ENCODE results near the gene TRMT112. TPM values are rescaled to one million over a fixed set of nuclear protein-coding genes. Genes with fewer than 3 reads are reported as not detected.
A peak's percentile ranks its signal among the peaks of the same experiment; 100 is the strongest.

Gene TRMT112
- polyA plus RNA-seq, 2 donors, result 201 to 211 TPM

GRCh38 chr11:64296236-64296635, 21.1 kb downstream of the TRMT112 start:
- peaks cover 5 to 23% of the 10 kb centered on the region in 2 donors for H3K4me1 ChIP-seq (ENCODE audit: control insufficient read depth in 2 of 2, insufficient read depth in 2 of 2, low read length in 1 of 2)
- H3K27me3 ChIP-seq (ENCODE audit: control insufficient read depth in 1 of 2, insufficient read depth in 2 of 2, low read length in 2 of 2), result peaks cover 0 to 27% of the 10 kb centered on the region in 2 donors
- H3K9me3 ChIP-seq (ENCODE audit: control insufficient read depth in 2 of 2, insufficient read depth in 1 of 2, low read depth in 1 of 2, low read length in 1 of 2), result no peaks in the 10 kb centered on the region
- no peak overlapping the region for H3K4me3 ChIP-seq (ENCODE audit: low read depth in 1 of 2, low read length in 2 of 2)
- H3K36me3 ChIP-seq (ENCODE audit: control insufficient read depth in 2 of 2, insufficient read depth in 2 of 2, low read length in 1 of 2), result no peaks in the 10 kb centered on the region
- H3K27ac ChIP-seq (ENCODE audit: low read depth in 2 of 2, low read length in 1 of 2), result no peak overlapping the region
- WGBS, 2 donors, result 18 to 29% methylated on average over 1 of the region's 1 CpG

GRCh38 chr11:64295760-64296159, 21.6 kb downstream of the TRMT112 start:
- Histone ChIP-seq H3K4me3 (ENCODE audit: low read depth in 1 of 2, low read length in 2 of 2) (no peak overlapping the region), H3K4me1 (ENCODE audit: control insufficient read depth in 2 of 2, insufficient read depth in 2 of 2, low read length in 1 of 2) (peaks cover 5 to 22% of the 10 kb centered on the region in 2 donors), H3K27ac (ENCODE audit: low read depth in 2 of 2, low read length in 1 of 2) (no peak overlapping the region), H3K9me3 (ENCODE audit: control insufficient read depth in 2 of 2, insufficient read depth in 1 of 2, low read depth in 1 of 2, low read length in 1 of 2) (no peaks in the 10 kb centered on the region), H3K36me3 (ENCODE audit: control insufficient read depth in 2 of 2, insufficient read depth in 2 of 2, low read length in 1 of 2) (no peaks in the 10 kb centered on the region), H3K27me3 (ENCODE audit: control insufficient read depth in 1 of 2, insufficient read depth in 2 of 2, low read length in 2 of 2) (peaks cover 0 to 30% of the 10 kb centered on the region in 2 donors)
- 90 to 95% methylated on average over 4 of the region's 4 CpGs for WGBS, 2 donors

GRCh38 chr11:64294774-64295173, 22.6 kb downstream of the TRMT112 start:
- H3K4me1 ChIP-seq (ENCODE audit: control insufficient read depth in 2 of 2, insufficient read depth in 2 of 2, low read length in 1 of 2), result peaks cover 5 to 12% of the 10 kb centered on the region in 2 donors
- no peak overlapping the region for H3K4me3 ChIP-seq (ENCODE audit: low read depth in 1 of 2, low read length in 2 of 2)
- H3K27me3 ChIP-seq (ENCODE audit: control insufficient read depth in 1 of 2, insufficient read depth in 2 of 2, low read length in 2 of 2), result peaks cover 0 to 26% of the 10 kb centered on the region in 2 donors
- H3K27ac ChIP-seq (ENCODE audit: low read depth in 2 of 2, low read length in 1 of 2), result no peak overlapping the region
- WGBS, 2 donors, result 50 to 62% methylated on average over 3 of the region's 3 CpGs
- H3K36me3 ChIP-seq (ENCODE audit: control insufficient read depth in 2 of 2, insufficient read depth in 2 of 2, low read length in 1 of 2), result no peaks in the 10 kb centered on the region
- H3K9me3 ChIP-seq (ENCODE audit: control insufficient read depth in 2 of 2, insufficient read depth in 1 of 2, low read depth in 1 of 2, low read length in 1 of 2), result no peaks in the 10 kb centered on the region

- no peak overlapping the region for H3K27ac ChIP-seq (ENCODE audit: low read depth in 2 of 2, low read length in 1 of 2)
- peaks cover 0 to 21% of the 10 kb centered on the region in 2 donors for H3K27me3 ChIP-seq (ENCODE audit: control insufficient read depth in 1 of 2, insufficient read depth in 2 of 2, low read length in 2 of 2)
- peaks cover 0 to 2% of the 10 kb centered on the region in 2 donors for H3K36me3 ChIP-seq (ENCODE audit: control insufficient read depth in 2 of 2, insufficient read depth in 2 of 2, low read length in 1 of 2)
- H3K4me3 ChIP-seq (ENCODE audit: low read depth in 1 of 2, low read length in 2 of 2), result peak overlapping the region in 1 of 2 donors; percentile 48
- no peaks in the 10 kb centered on the region for H3K9me3 ChIP-seq (ENCODE audit: control insufficient read depth in 2 of 2, insufficient read depth in 1 of 2, low read depth in 1 of 2, low read length in 1 of 2)
- peaks cover 5 to 7% of the 10 kb centered on the region in 2 donors for H3K4me1 ChIP-seq (ENCODE audit: control insufficient read depth in 2 of 2, insufficient read depth in 2 of 2, low read length in 1 of 2)
- 33 to 44% methylated on average over 33 to 42 of the region's 42 CpGs for WGBS, 2 donors
Observed at GRCh38 chr11:64292460-64293254, 24.7 kb downstream of the TRMT112 start.

- Histone ChIP-seq H3K4me3 (ENCODE audit: low read depth in 1 of 2, low read length in 2 of 2) (peak overlapping the region; percentile 19 to 48), H3K9me3 (ENCODE audit: control insufficient read depth in 2 of 2, insufficient read depth in 1 of 2, low read depth in 1 of 2, low read length in 1 of 2) (no peaks in the 10 kb centered on the region), H3K27ac (ENCODE audit: low read depth in 2 of 2, low read length in 1 of 2) (no peak overlapping the region), H3K27me3 (ENCODE audit: control insufficient read depth in 1 of 2, insufficient read depth in 2 of 2, low read length in 2 of 2) (peaks cover 0 to 21% of the 10 kb centered on the region in 2 donors), H3K36me3 (ENCODE audit: control insufficient read depth in 2 of 2, insufficient read depth in 2 of 2, low read length in 1 of 2) (peaks cover 0 to 2% of the 10 kb centered on the region in 2 donors), H3K4me1 (ENCODE audit: control insufficient read depth in 2 of 2, insufficient read depth in 2 of 2, low read length in 1 of 2) (peaks cover 5 to 7% of the 10 kb centered on the region in 2 donors)
- WGBS, 2 donors, result 1% methylated on average over 49 to 96 of the region's 96 CpGs
Observed at GRCh38 chr11:64291752-64292459, 25.5 kb downstream of the TRMT112 start.

GRCh38 chr11:64291262-64291751, 26.1 kb downstream of the TRMT112 start, which contains the start of gene KCNK4:
Gene KCNK4 (plus strand): TSS chr11:64291302. CDS start chr11:64293019, 1,717 bp downstream.
- no peak within 1 kb of the TSS for H3K27ac ChIP-seq (ENCODE audit: low read depth in 2 of 2, low read length in 1 of 2)
- no peaks in the 10 kb centered on the region for H3K9me3 ChIP-seq (ENCODE audit: control insufficient read depth in 2 of 2, insufficient read depth in 1 of 2, low read depth in 1 of 2, low read length in 1 of 2)
- peaks cover 0 to 21% of the 10 kb centered on the region in 2 donors for H3K27me3 ChIP-seq (ENCODE audit: control insufficient read depth in 1 of 2, insufficient read depth in 2 of 2, low read length in 2 of 2)
- H3K4me1 ChIP-seq (ENCODE audit: control insufficient read depth in 2 of 2, insufficient read depth in 2 of 2, low read length in 1 of 2), result peaks cover 8 to 13% of the 10 kb centered on the region in 2 donors
- 4 to 6% methylated on average over 22 to 45 of the region's 45 CpGs for WGBS, 2 donors
- peaks cover 0 to 2% of the 10 kb centered on the region in 2 donors for H3K36me3 ChIP-seq (ENCODE audit: control insufficient read depth in 2 of 2, insufficient read depth in 2 of 2, low read length in 1 of 2)
- peak within 1 kb of the TSS; percentile 19 to 48 for H3K4me3 ChIP-seq (ENCODE audit: low read depth in 1 of 2, low read length in 2 of 2)

- Histone ChIP-seq H3K4me3 (ENCODE audit: low read depth in 1 of 2, low read length in 2 of 2) (no peak overlapping the region), H3K27me3 (ENCODE audit: control insufficient read depth in 1 of 2, insufficient read depth in 2 of 2, low read length in 2 of 2) (peaks cover 0 to 21% of the 10 kb centered on the region in 2 donors), H3K9me3 (ENCODE audit: control insufficient read depth in 2 of 2, insufficient read depth in 1 of 2, low read depth in 1 of 2, low read length in 1 of 2) (no peaks in the 10 kb centered on the region), H3K27ac (ENCODE audit: low read depth in 2 of 2, low read length in 1 of 2) (no peak overlapping the region), H3K4me1 (ENCODE audit: control insufficient read depth in 2 of 2, insufficient read depth in 2 of 2, low read length in 1 of 2) (peaks cover 11 to 18% of the 10 kb centered on the region in 2 donors), H3K36me3 (ENCODE audit: control insufficient read depth in 2 of 2, insufficient read depth in 2 of 2, low read length in 1 of 2) (peaks cover 0 to 2% of the 10 kb centered on the region in 2 donors)
- WGBS, 2 donors, result 44 to 53% methylated on average over 8 to 10 of the region's 10 CpGs
Observed at GRCh38 chr11:64290352-64291261, 26.8 kb downstream of the TRMT112 start.

- Histone ChIP-seq H3K4me1 (ENCODE audit: control insufficient read depth in 2 of 2, insufficient read depth in 2 of 2, low read length in 1 of 2) (peaks cover 11 to 19% of the 10 kb centered on the region in 2 donors), H3K9me3 (ENCODE audit: control insufficient read depth in 2 of 2, insufficient read depth in 1 of 2, low read depth in 1 of 2, low read length in 1 of 2) (no peaks in the 10 kb centered on the region), H3K4me3 (ENCODE audit: low read depth in 1 of 2, low read length in 2 of 2) (no peak overlapping the region), H3K27ac (ENCODE audit: low read depth in 2 of 2, low read length in 1 of 2) (no peak overlapping the region), H3K27me3 (ENCODE audit: control insufficient read depth in 1 of 2, insufficient read depth in 2 of 2, low read length in 2 of 2) (peaks cover 0 to 21% of the 10 kb centered on the region in 2 donors), H3K36me3 (ENCODE audit: control insufficient read depth in 2 of 2, insufficient read depth in 2 of 2, low read length in 1 of 2) (peaks cover 0 to 2% of the 10 kb centered on the region in 2 donors)
- WGBS, 2 donors, result 90 to 91% methylated on average over 13 of the region's 13 CpGs
Observed at GRCh38 chr11:64289002-64289564, 28.3 kb downstream of the TRMT112 start.
